Endothelial cell of umbilical vein (primary cell): ENCODE data around the gene KANSL1. TPM values are rescaled to one million over a fixed set of nuclear protein-coding genes. Genes with fewer than 3 reads are reported as not detected.

ENCODE experiments used
- BruUV-seq: library from RNA; stranded (reverse); fragments of 400-500 nt; replicated peaks from 2 replicates; lab custom pipeline; 2021; lab: Mats Ljungman, UMichigan
- CTCF ChIA-PET: fragments of 300-600, 350-600 bp; sonication (Branson Sonifier 250); formaldehyde crosslinking; loops from one replicate; lab custom pipeline; 2021; ENCODE audit warnings: antibody characterized with exemption, inconsistent platforms; lab: Charles Lee
- POLR2A ChIA-PET: fragments of 300-600, 350-600 bp; sonication (Branson Sonifier 250); formaldehyde crosslinking; loops from one replicate; lab custom pipeline; 2021; ENCODE audit warnings: antibody characterized with exemption, inconsistent platforms; lab: Charles Lee
- DNase-seq: peaks from one replicate; pipeline ENCODE4 v3.0.0-alpha.2; 2011; ENCODE audit warnings: low read depth, low spot score
- FAIRE-seq: peaks from 2 replicates; lab custom pipeline; 2011; peaks lifted over from hg19 to GRCh38; lab: Jason Lieb, UNC
- H2AFZ ChIP-seq: 2 replicates; pipeline ENCODE4 v1.6.0; 2012; ENCODE audit warnings: low read depth, low read length, control low read depth, inconsistent platforms
- H3K27ac ChIP-seq: 2 replicates; pipeline ENCODE4 v1.5.1; 2011; ENCODE audit warnings: low read depth, mild to moderate bottlenecking, control low read depth, low read length, moderate library complexity; ENCODE audit not compliant: insufficient read depth
- H3K27me3 ChIP-seq, 2 experiments: 2 replicates each; pipeline versions ENCODE4 v1.6.0 to v1.6.1; 2011; ENCODE audit warnings: low read length in 2 of 2, mixed read lengths in 1 of 2; ENCODE audit not compliant: control insufficient read depth in 2 of 2, insufficient read depth in 2 of 2
- H3K36me3 ChIP-seq, 2 experiments: 2 replicates in 1 of 2; 3 replicates in 1 of 2; pipeline ENCODE4 v1.5.1; 2011; ENCODE audit warnings: low read length in 2 of 2, mild to moderate bottlenecking in 1 of 2, moderate library complexity in 1 of 2; ENCODE audit not compliant: control insufficient read depth in 2 of 2, insufficient read depth in 2 of 2; ENCODE audit errors: extremely low read depth in 1 of 2
- H3K4me1 ChIP-seq: 3 replicates; pipeline ENCODE4 v1.5.1; 2011; ENCODE audit warnings: mild to moderate bottlenecking, low read length; ENCODE audit not compliant: control insufficient read depth, insufficient read depth; ENCODE audit errors: extremely low read depth
- H3K4me2 ChIP-seq: 2 replicates; pipeline ENCODE4 v1.6.1; 2011; ENCODE audit warnings: low read length, control low read depth, mixed read lengths; ENCODE audit not compliant: insufficient read depth
- H3K4me3 ChIP-seq, 3 experiments: fragments of 200-600 bp in 1 of 3; sonication (generic), shearing (Covaris generic) in 1 of 3; replicated peaks in 1 of 3; 2 replicates each; pipeline ENCODE4 v1.5.1; 2011 to 2016; ENCODE audit warnings: control low read depth in 3 of 3, low read length in 3 of 3, mild to moderate bottlenecking in 2 of 3, inconsistent platforms in 1 of 3, low read depth in 1 of 3, moderate library complexity in 1 of 3; ENCODE audit not compliant: insufficient read depth in 1 of 3
- H3K79me2 ChIP-seq: 2 replicates; pipeline ENCODE4 v1.6.0; 2012; ENCODE audit warnings: low read length, inconsistent platforms; ENCODE audit not compliant: control insufficient read depth, insufficient read depth
- H3K9ac ChIP-seq: replicated peaks from 2 replicates; pipeline ENCODE3; 2011; ENCODE audit warnings: low read length, control low read depth; ENCODE audit not compliant: insufficient read depth; ENCODE audit errors: extremely low read depth
- H3K9me1 ChIP-seq: replicated peaks from 3 replicates; pipeline ENCODE4 v1.6.0; 2011; ENCODE audit warnings: mild to moderate bottlenecking, low read length; ENCODE audit not compliant: control insufficient read depth, insufficient read depth; ENCODE audit errors: extremely low read depth
- H3K9me3 ChIP-seq: replicated peaks from 2 replicates; pipeline ENCODE4 v1.5.1; 2012; ENCODE audit warnings: low read length, inconsistent platforms; ENCODE audit not compliant: control insufficient read depth, insufficient read depth
- H4K20me1 ChIP-seq: replicated peaks from 2 replicates; pipeline ENCODE3; 2011; ENCODE audit warnings: mild to moderate bottlenecking, low read length; ENCODE audit not compliant: control insufficient read depth, insufficient read depth; ENCODE audit errors: extremely low read depth
- EZH2 ChIP-seq: IDR thresholded peaks from 2 replicates; pipeline ENCODE4 v1.6.1; 2012; ENCODE audit warnings: borderline replicate concordance, low read depth, mild to moderate bottlenecking, moderate library complexity, low read length, inconsistent platforms; ENCODE audit not compliant: severe bottlenecking
- GATA2 ChIP-seq: IDR thresholded peaks from 2 replicates; pipeline ENCODE4 v1.7.0; 2011; ENCODE audit warnings: low read depth, mild to moderate bottlenecking, moderate library complexity, mixed read lengths, low read length; ENCODE audit not compliant: insufficient read length, insufficient read depth
- JUN ChIP-seq: IDR thresholded peaks from 2 replicates; pipeline ENCODE4 v1.6.1; 2011; ENCODE audit warnings: borderline replicate concordance, low read depth; ENCODE audit not compliant: insufficient read length, insufficient read depth
- POLR2A ChIP-seq: IDR thresholded peaks from 2 replicates; pipeline ENCODE4 v1.6.1; 2012; ENCODE audit warnings: low read depth, mild to moderate bottlenecking, control low read depth, low read length
- POLR2AphosphoS5 ChIP-seq: IDR thresholded peaks from 2 replicates; pipeline ENCODE4 v1.6.1; 2012; ENCODE audit warnings: low read depth, mild to moderate bottlenecking, control low read depth, low read length, moderate library complexity; ENCODE audit not compliant: insufficient read depth
- dilution Hi-C: fragments of 300-500 bp; cut with MboI; formaldehyde crosslinking; loops from one replicate; pipeline ENCODE4 v1.15.0; 2019; ENCODE audit warnings: low sequenced_read_pairs; ENCODE audit not compliant: extremely low pct_ligation_motif_present
- intact Hi-C: fragments of 100-400 bp; cut with micrococcal nuclease; formaldehyde crosslinking; loops from one replicate; pipeline ENCODE4 v1.10.0; 2022
- polyA plus RNA-seq, 4 experiments: library from polyadenylated mRNA; depleted of rRNA in 3 of 4; stranded (reverse) in 3 of 4; unstranded in 1 of 4; fragments of >200 nt; gene quantifications; 2 replicates each; pipeline versions ENCODE4 v1.2.1 to v1.2.3, GENCODE V29; 2011 to 2012; ENCODE audit warnings: missing spikeins in 1 of 4
- total RNA-seq: library from RNA; stranded (reverse); gene quantifications from 2 replicates; pipeline ENCODE4 v1.2.3, GENCODE V29; 2021
- TF ChIP-seq, protein P1 (sequence below), 2 donors: IDR thresholded peaks; 1 replicate in 1 of 2; 2 replicates in 1 of 2; pipeline ENCODE4 v1.5.1; 2011; ENCODE audit warnings: low read length in 2 of 2, mild to moderate bottlenecking in 2 of 2, moderate library complexity in 2 of 2, control low read depth in 1 of 2, inconsistent platforms in 1 of 2, low read depth in 1 of 2; ENCODE audit not compliant: insufficient read depth in 1 of 2; ENCODE audit errors: extremely low read depth in 1 of 2
- TF ChIP-seq, protein P2 (sequence below): IDR thresholded peaks from 2 replicates; pipeline ENCODE4 v1.6.1; 2011; ENCODE audit not compliant: insufficient read depth, insufficient read length

The KANSL1 gene
- total and polyA plus RNA-seq, 2 donors (not counting 3 experiments of a cell fraction or from before 2014, with no cell fraction given) = 29.1 to 74.0 TPM

DNA sequence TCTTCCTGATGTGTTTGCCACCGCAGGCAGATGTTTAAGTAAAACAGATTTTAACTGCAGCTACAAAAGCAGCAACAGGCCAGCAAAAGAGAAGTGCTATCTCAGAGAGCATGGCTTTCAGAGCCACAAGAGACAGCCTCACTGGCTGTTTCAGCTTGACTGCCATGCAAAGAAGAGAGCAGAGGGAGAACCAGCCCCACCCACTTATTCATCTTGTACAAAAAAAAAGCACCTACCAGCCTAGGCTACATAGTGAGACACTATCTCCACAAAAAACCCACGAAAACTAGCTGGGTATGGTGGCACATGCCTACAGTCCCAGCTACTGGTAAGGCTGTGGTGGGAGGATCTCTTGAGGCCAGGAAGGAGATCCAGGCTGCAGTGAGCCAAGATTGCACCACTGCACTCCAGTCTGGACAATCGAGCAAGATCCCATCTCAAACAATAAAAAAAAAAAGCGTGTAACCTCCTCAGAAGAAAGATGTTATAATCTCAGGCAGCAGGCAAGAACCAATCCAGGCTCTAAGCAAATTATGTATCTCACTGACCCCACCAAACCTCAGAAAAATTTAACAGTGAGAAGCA, 164.2 kb downstream of the KANSL1 start:
- H3K4me3 ChIP-seq = no peak overlapping the region
- H3K9me3 ChIP-seq = no peaks in the 10 kb centered on the region
- H2AFZ ChIP-seq = no peak overlapping the region
- no peaks in the 10 kb centered on the region for H3K4me1 ChIP-seq
- H3K4me2 ChIP-seq = no peak overlapping the region
- intact Hi-C loops (no loop called here), dilution Hi-C loops (no loop called here)
- no peak for DNase-seq
- FAIRE-seq = no peak
- ChIA-PET POLR2A (interaction anchor here (0.6 kb wide), 1 partner anchor 127 kb away, joined by 5 read pairs; no protein-coding TSS in a partner anchor), CTCF (interaction anchor here (0.6 to 3.1 kb wide), 3 partner anchors 16 to 184 kb away, joined by 3 to 14 read pairs (median 7); no protein-coding TSS in a partner anchor)
- H3K79me2 ChIP-seq = no peaks in the 10 kb centered on the region
- no peaks in the 10 kb centered on the region for H4K20me1 ChIP-seq
- peaks cover 23 to 38% of the 10 kb centered on the region in 2 experiments for H3K36me3 ChIP-seq
- BruUV-seq = no TSS peak
- H3K27ac ChIP-seq = no peak overlapping the region
- no peaks in the 10 kb centered on the region for H3K9me1 ChIP-seq
- TF ChIP-seq, protein P1, sequence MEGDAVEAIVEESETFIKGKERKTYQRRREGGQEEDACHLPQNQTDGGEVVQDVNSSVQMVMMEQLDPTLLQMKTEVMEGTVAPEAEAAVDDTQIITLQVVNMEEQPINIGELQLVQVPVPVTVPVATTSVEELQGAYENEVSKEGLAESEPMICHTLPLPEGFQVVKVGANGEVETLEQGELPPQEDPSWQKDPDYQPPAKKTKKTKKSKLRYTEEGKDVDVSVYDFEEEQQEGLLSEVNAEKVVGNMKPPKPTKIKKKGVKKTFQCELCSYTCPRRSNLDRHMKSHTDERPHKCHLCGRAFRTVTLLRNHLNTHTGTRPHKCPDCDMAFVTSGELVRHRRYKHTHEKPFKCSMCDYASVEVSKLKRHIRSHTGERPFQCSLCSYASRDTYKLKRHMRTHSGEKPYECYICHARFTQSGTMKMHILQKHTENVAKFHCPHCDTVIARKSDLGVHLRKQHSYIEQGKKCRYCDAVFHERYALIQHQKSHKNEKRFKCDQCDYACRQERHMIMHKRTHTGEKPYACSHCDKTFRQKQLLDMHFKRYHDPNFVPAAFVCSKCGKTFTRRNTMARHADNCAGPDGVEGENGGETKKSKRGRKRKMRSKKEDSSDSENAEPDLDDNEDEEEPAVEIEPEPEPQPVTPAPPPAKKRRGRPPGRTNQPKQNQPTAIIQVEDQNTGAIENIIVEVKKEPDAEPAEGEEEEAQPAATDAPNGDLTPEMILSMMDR (IDR thresholded peaks at IDR 0.05; ENCODE audit: extremely low read depth in 1 of 2, insufficient read depth in 1 of 2, low read depth in 1 of 2, low read length in 2 of 2) = no peak
- TF ChIP-seq POLR2AphosphoS5 (no peak), POLR2A (no peak), JUN (no peak), EZH2 (no peak), GATA2 (no peak)
- TF ChIP-seq, protein P2, sequence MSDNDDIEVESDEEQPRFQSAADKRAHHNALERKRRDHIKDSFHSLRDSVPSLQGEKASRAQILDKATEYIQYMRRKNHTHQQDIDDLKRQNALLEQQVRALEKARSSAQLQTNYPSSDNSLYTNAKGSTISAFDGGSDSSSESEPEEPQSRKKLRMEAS = no peak
- no peak overlapping the region for H3K9ac ChIP-seq
- H3K27me3 ChIP-seq = no peaks in the 10 kb centered on the region
